HG03045 (cell line): Measurements from ENCODE around the gene KCNK15.

Experiments used
- ATAC-seq: cut with Tn5 transposase; IDR thresholded peaks from one replicate; pipeline ENCODE4 v1.9.1; 2021; ENCODE audit warnings: mild to moderate bottlenecking, moderate library complexity; ENCODE audit not compliant: unreplicated experiment

Gene KCNK15

DNA sequence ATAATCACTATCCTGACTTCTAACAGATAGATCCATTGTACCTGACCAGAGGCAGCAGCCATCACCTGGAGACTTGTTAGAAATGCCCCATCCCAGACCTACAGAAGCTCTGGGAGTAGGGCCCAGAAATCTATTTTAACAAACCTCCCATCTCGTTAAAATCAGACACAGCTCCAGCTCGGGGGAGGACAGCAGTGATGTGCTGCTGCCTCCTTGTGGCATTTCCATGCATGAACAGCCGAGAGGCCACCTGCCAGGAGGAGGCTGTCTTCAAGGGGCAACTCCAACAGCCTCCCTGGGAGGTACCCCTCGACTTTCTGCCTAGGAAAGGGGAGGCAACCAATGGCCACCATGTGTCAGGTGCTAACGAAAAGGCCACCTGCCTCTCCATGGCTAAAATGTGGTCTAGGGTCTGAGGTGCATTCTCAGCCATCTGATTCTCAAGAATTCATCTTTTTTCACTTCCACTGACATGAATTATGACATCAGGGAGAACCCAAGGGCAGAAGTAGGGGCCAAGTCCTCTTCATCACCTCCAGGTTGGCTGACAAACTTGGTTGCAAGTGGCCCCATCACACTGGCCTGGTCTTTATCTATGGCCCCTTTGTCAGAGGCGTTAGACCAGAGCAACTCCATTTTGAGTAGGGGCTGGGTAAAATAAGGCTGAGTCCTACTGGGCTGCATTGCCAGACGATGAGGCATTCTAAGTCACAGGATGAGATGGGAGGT is 12.2 kb upstream of the KCNK15 start:
- no peak for ATAC-seq

- ATAC-seq: no peak
Measured at GRCh38 chr20:44734938-44735337, 10.7 kb upstream of the KCNK15 start.

GRCh38 chr20:44735816-44736169 is 9.9 kb upstream of the KCNK15 start:
- no peak for ATAC-seq

DNA sequence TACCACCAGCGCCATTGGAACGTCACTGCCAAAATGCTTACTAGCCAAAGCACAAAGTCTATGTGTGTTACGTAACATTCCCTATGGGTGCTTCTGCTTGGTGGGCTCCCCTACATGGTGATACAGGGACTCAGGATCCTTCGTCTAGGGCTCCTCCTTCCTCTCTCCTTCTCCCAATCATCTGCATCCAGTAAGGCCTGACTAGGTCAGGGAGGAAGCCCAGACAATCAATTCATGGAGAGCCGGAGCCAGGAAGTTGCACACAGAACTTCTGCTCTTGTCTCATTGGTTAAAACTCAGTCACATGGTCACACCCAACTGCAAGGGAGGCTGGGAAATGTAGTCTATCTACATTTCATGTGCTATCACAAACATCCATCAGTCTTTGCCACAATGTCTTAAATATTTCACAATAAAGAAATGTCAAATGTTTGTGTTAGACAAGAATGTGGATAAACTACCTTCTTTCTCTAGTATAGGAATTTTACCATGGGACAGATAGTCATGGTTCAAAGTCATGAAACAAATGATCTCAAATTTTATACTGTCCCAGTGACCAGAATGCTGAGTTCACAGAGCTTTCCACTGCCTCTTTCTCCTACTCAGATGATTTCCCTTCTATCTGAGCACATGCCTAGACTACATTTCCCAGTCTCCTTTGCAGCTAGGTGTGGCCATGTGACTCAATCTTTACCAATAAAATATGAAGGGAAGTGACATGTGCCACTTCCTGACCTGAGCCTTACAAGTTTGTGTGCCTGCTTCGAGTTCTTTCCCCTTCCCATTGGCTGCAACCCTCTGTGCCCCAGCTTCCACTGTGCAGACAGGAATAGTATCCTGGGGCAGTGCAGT is 9.3 kb upstream of the KCNK15 start:
- no peak for ATAC-seq

- no peak for ATAC-seq
Measured at GRCh38 chr20:44737116-44737515, 8.5 kb upstream of the KCNK15 start.

DNA sequence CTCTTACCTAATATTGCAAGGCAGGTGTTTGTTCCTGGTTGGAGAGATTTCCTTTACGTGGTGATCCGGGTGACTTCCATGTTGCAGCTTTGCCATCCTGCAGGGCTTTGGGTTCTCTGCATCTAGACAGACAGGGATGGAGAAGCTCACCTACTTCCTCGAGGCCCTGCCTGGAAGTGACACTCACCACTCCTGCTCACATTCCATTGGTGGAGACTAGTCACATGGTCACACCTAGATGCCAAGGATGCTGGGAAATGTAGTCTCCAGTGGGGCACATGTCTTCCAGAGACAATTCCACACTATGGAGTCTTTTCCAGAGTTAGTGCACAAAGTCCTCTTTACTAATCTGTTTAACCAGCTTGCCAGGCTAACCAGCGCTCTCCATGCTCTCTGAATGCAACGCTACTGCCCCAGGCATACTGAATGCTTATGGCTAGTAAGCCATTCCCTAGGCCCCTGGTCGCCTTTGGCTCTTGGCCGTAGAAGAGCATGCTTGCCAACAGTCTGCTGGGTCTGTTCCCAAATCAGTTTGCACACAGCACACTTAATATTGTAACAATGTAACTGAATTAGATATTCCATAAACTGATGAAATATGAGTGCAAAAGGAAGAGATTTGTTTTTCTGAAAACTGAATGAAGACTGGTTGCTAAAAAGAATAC is 6.7 kb upstream of the KCNK15 start:
- ATAC-seq: no peak

GRCh38 chr20:44739942-44740341 is 5.7 kb upstream of the KCNK15 start:
- ATAC-seq: no peak

- no peak for ATAC-seq
Measured at GRCh38 chr20:44742304-44743079, 3.2 kb upstream of the KCNK15 start.

DNA sequence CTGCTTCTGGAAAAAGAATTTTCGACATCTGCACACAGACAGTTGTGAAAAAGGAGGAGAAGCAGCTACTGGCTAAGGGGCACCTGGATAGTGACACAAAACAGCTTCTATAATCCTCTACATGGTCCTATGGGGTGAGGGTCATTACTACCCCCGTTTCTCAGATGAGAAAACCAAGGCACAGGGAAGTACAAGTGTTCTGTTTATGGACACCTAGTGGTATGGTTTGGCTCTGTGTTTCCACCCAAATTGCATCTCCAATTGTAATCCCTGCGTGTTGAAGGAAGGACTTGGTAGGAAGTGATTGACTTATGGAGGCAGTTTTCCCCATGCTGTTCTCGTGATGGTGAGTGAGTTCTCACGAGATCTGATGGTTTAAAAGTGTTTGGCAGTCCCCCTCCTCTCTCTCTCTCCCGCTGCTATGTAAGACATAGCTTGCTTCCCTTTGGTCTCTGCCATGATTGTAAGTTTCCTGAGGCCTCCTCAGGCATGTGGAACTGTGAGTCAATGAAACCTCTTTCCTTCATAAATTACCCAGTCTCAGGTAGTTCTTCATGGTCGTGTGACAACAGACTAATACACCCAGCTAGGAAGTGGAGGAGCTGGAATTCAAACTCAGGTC is 2.5 kb upstream of the KCNK15 start:
- ATAC-seq: no peak

GRCh38 chr20:44743916-44744655 is 1.6 kb upstream of the KCNK15 start:
- ATAC-seq: no peak

- no peak for ATAC-seq
Measured at GRCh38 chr20:44745122-44745597, 505 bp upstream of the KCNK15 start.

- ATAC-seq: no peak
Measured at GRCh38 chr20:44746367-44747165, 901 bp downstream of the KCNK15 start.

DNA sequence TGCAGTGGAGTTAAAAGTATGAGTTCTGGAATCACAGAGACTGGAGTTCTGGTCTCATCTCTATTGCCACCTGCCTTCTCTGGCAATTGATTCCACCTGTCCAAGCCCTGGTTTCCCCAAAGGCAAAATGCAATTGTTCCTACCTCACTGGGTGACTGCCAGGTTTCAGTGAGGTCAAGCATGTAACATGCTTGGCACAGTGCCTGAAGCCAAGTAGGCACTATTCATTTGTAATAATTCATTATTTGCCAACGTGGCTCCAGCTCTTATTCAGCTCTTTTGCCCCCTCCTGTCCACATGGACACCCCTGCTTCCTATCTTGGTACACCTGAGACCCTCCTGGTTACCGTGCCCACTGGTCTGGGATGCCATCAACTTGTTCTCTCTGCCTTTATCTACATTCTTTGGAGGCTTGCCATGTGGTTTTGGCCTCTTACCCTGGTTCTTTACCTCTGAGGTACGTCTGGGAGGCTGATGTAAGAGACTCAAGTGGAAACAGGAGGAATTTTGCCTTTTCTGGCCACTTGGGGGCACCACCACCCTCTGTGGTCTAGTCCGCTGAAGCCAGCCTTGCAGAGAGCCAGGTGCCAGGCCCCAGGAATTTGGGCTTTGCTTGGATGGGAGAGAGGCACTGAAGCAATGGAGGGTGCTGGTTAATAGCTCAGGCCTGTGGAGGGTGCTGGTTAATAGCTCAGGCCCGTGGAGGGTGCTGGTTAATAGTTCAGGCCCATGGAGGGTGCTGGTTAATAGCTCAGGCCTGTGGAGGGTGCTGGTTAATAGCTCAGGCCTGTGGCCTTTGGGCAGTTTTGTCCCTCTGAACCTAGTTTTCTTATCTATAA is 1.7 kb downstream of the KCNK15 start:
- ATAC-seq: no peak

GRCh38 chr20:44748005-44748370 is 2.3 kb downstream of the KCNK15 start:
- ATAC-seq: no peak

- ATAC-seq: no peak
Measured at GRCh38 chr20:44750081-44750805, 4.6 kb downstream of the KCNK15 start.

DNA sequence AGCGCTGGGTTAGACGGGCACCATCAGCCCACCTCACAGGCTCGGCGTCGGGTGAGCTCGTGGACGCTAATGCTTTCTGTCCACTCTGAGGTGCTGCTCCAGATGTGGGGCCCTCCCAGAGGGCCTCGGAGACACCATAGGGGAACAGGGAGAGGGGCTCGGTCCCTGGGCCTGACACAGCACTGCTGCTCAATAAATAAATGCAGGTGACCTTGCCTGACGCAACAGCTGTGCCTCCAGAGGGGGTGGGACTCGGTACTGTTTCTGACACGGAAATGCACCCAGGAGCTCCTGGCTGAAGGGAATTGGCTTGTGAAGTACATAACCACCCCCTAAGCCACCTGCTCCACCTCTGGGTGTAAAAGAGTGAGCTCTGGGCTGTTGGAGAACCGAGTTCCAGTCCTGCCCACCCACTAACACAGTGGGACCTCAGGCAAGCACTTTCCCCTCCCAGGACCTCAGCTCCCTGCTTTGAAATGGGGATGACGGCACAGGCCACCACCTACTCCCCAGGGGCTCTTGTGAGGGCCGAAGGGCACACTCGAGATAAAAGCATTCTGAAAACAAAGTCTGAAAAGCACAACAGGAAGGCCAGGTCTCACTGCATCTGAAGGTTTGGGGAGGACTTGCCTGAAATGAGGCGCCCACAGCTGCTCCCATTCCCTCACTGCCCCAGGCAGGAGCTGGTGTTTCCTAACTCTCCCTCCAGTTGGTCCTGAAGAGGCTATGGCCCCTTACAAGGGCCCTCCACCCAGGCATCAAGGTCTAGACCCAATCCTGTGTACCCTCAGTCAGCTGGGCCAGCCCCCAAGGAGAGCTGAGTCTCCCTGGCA is 6.7 kb downstream of the KCNK15 start:
- ATAC-seq: no peak

DNA sequence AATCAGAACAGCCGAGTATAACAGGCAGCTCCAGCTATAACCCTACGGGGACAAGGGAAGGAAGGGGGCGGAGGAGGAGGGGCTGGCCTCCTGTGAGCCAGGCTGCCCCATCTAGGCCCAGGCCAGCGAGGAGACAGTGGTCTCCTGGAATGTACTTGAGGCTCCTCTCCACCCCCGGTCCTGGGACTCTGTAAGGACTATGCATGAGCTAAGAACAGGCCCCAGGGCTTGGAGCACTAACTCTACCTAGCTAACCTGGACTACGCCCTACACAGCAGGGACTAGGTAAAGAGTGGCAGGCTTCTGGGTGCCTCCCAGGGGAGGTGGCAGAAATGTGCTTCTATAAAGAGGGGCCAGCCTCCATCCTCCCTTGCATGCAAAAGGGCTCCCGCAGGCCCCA is 8.9 kb downstream of the KCNK15 start:
- ATAC-seq: no peak
